Endothelial cell of umbilical vein (primary cell): Measurements from ENCODE around the gene KLLN. TPM values are rescaled to one million over a fixed set of nuclear protein-coding genes. Genes with fewer than 3 reads are reported as not detected.

Source experiments
- BruUV-seq: library from RNA; stranded (reverse); fragments of 400-500 nt; replicated peaks from 2 replicates; lab custom pipeline; 2021; lab: Mats Ljungman, UMichigan
- CTCF ChIA-PET: fragments of 300-600, 350-600 bp; sonication (Branson Sonifier 250); formaldehyde crosslinking; loops from one replicate; lab custom pipeline; 2021; ENCODE audit warnings: antibody characterized with exemption, inconsistent platforms; lab: Charles Lee
- POLR2A ChIA-PET: fragments of 300-600, 350-600 bp; sonication (Branson Sonifier 250); formaldehyde crosslinking; loops from one replicate; lab custom pipeline; 2021; ENCODE audit warnings: antibody characterized with exemption, inconsistent platforms; lab: Charles Lee
- DNase-seq: peaks from one replicate; pipeline ENCODE4 v3.0.0-alpha.2; 2011; ENCODE audit warnings: low read depth, low spot score
- FAIRE-seq: peaks from 2 replicates; lab custom pipeline; 2011; peaks lifted over from hg19 to GRCh38; lab: Jason Lieb, UNC
- H2AFZ ChIP-seq: 2 replicates; pipeline ENCODE4 v1.6.0; 2012; ENCODE audit warnings: low read depth, low read length, control low read depth, inconsistent platforms
- H3K27ac ChIP-seq: 2 replicates; pipeline ENCODE4 v1.5.1; 2011; ENCODE audit warnings: low read depth, mild to moderate bottlenecking, control low read depth, low read length, moderate library complexity; ENCODE audit not compliant: insufficient read depth
- H3K27me3 ChIP-seq, 2 experiments: 2 replicates each; pipeline versions ENCODE4 v1.6.0 to v1.6.1; 2011; ENCODE audit warnings: low read length in 2 of 2, mixed read lengths in 1 of 2; ENCODE audit not compliant: control insufficient read depth in 2 of 2, insufficient read depth in 2 of 2
- H3K36me3 ChIP-seq, 2 experiments: 2 replicates in 1 of 2; 3 replicates in 1 of 2; pipeline ENCODE4 v1.5.1; 2011; ENCODE audit warnings: low read length in 2 of 2, mild to moderate bottlenecking in 1 of 2, moderate library complexity in 1 of 2; ENCODE audit not compliant: control insufficient read depth in 2 of 2, insufficient read depth in 2 of 2; ENCODE audit errors: extremely low read depth in 1 of 2
- H3K4me1 ChIP-seq: 3 replicates; pipeline ENCODE4 v1.5.1; 2011; ENCODE audit warnings: mild to moderate bottlenecking, low read length; ENCODE audit not compliant: control insufficient read depth, insufficient read depth; ENCODE audit errors: extremely low read depth
- H3K4me2 ChIP-seq: 2 replicates; pipeline ENCODE4 v1.6.1; 2011; ENCODE audit warnings: low read length, control low read depth, mixed read lengths; ENCODE audit not compliant: insufficient read depth
- H3K4me3 ChIP-seq, 3 experiments: fragments of 200-600 bp in 1 of 3; sonication (generic), shearing (Covaris generic) in 1 of 3; replicated peaks in 1 of 3; 2 replicates each; pipeline ENCODE4 v1.5.1; 2011 to 2016; ENCODE audit warnings: control low read depth in 3 of 3, low read length in 3 of 3, mild to moderate bottlenecking in 2 of 3, inconsistent platforms in 1 of 3, low read depth in 1 of 3, moderate library complexity in 1 of 3; ENCODE audit not compliant: insufficient read depth in 1 of 3
- H3K79me2 ChIP-seq: 2 replicates; pipeline ENCODE4 v1.6.0; 2012; ENCODE audit warnings: low read length, inconsistent platforms; ENCODE audit not compliant: control insufficient read depth, insufficient read depth
- H3K9ac ChIP-seq: replicated peaks from 2 replicates; pipeline ENCODE3; 2011; ENCODE audit warnings: low read length, control low read depth; ENCODE audit not compliant: insufficient read depth; ENCODE audit errors: extremely low read depth
- H3K9me1 ChIP-seq: replicated peaks from 3 replicates; pipeline ENCODE4 v1.6.0; 2011; ENCODE audit warnings: mild to moderate bottlenecking, low read length; ENCODE audit not compliant: control insufficient read depth, insufficient read depth; ENCODE audit errors: extremely low read depth
- H3K9me3 ChIP-seq: replicated peaks from 2 replicates; pipeline ENCODE4 v1.5.1; 2012; ENCODE audit warnings: low read length, inconsistent platforms; ENCODE audit not compliant: control insufficient read depth, insufficient read depth
- H4K20me1 ChIP-seq: replicated peaks from 2 replicates; pipeline ENCODE3; 2011; ENCODE audit warnings: mild to moderate bottlenecking, low read length; ENCODE audit not compliant: control insufficient read depth, insufficient read depth; ENCODE audit errors: extremely low read depth
- CTCF ChIP-seq, 2 donors: IDR thresholded peaks; 1 replicate in 1 of 2; 2 replicates in 1 of 2; pipeline ENCODE4 v1.5.1; 2011; ENCODE audit warnings: low read length in 2 of 2, mild to moderate bottlenecking in 2 of 2, moderate library complexity in 2 of 2, control low read depth in 1 of 2, inconsistent platforms in 1 of 2, low read depth in 1 of 2; ENCODE audit not compliant: insufficient read depth in 1 of 2; ENCODE audit errors: extremely low read depth in 1 of 2
- EZH2 ChIP-seq: IDR thresholded peaks from 2 replicates; pipeline ENCODE4 v1.6.1; 2012; ENCODE audit warnings: borderline replicate concordance, low read depth, mild to moderate bottlenecking, moderate library complexity, low read length, inconsistent platforms; ENCODE audit not compliant: severe bottlenecking
- FOS ChIP-seq: IDR thresholded peaks from 2 replicates; pipeline ENCODE4 v1.6.1; 2011; ENCODE audit warnings: mild to moderate bottlenecking, low read length, moderate library complexity, borderline replicate concordance; ENCODE audit not compliant: insufficient read depth
- GATA2 ChIP-seq: IDR thresholded peaks from 2 replicates; pipeline ENCODE4 v1.7.0; 2011; ENCODE audit warnings: low read depth, mild to moderate bottlenecking, moderate library complexity, mixed read lengths, low read length; ENCODE audit not compliant: insufficient read length, insufficient read depth
- JUN ChIP-seq: IDR thresholded peaks from 2 replicates; pipeline ENCODE4 v1.6.1; 2011; ENCODE audit warnings: borderline replicate concordance, low read depth; ENCODE audit not compliant: insufficient read length, insufficient read depth
- MAX ChIP-seq: IDR thresholded peaks from 2 replicates; pipeline ENCODE4 v1.6.1; 2011; ENCODE audit not compliant: insufficient read depth, insufficient read length
- MYC ChIP-seq: IDR thresholded peaks from one replicate; pipeline ENCODE4 v1.6.1; 2011; ENCODE audit warnings: mild to moderate bottlenecking, low read depth, low read length
- POLR2A ChIP-seq: IDR thresholded peaks from 2 replicates; pipeline ENCODE4 v1.6.1; 2012; ENCODE audit warnings: low read depth, mild to moderate bottlenecking, control low read depth, low read length
- POLR2AphosphoS5 ChIP-seq: IDR thresholded peaks from 2 replicates; pipeline ENCODE4 v1.6.1; 2012; ENCODE audit warnings: low read depth, mild to moderate bottlenecking, control low read depth, low read length, moderate library complexity; ENCODE audit not compliant: insufficient read depth
- dilution Hi-C: fragments of 300-500 bp; cut with MboI; formaldehyde crosslinking; loops from one replicate; pipeline ENCODE4 v1.15.0; 2019; ENCODE audit warnings: low sequenced_read_pairs; ENCODE audit not compliant: extremely low pct_ligation_motif_present
- intact Hi-C: fragments of 100-400 bp; cut with micrococcal nuclease; formaldehyde crosslinking; loops from one replicate; pipeline ENCODE4 v1.10.0; 2022
- polyA plus RNA-seq, 4 experiments: library from polyadenylated mRNA; depleted of rRNA in 3 of 4; stranded (reverse) in 3 of 4; unstranded in 1 of 4; fragments of >200 nt; gene quantifications; 2 replicates each; pipeline versions ENCODE4 v1.2.1 to v1.2.3, GENCODE V29; 2011 to 2012; ENCODE audit warnings: missing spikeins in 1 of 4
- total RNA-seq: library from RNA; stranded (reverse); gene quantifications from 2 replicates; pipeline ENCODE4 v1.2.3, GENCODE V29; 2021

KLLN gene
- total and polyA plus RNA-seq, 2 donors (not counting 3 experiments of a cell fraction or from before 2014, with no cell fraction given): 0.14 to 0.31 TPM

- no peak overlapping the region for H3K27ac ChIP-seq
- no peak for DNase-seq
- no peak overlapping the region for H3K9ac ChIP-seq
- TF ChIP-seq MAX: no peak
- TF ChIP-seq JUN: no peak
- no peak for TF ChIP-seq FOS
- no peak for TF ChIP-seq GATA2
- no peak for TF ChIP-seq CTCF (IDR thresholded peaks at IDR 0.05; ENCODE audit: extremely low read depth in 1 of 2, insufficient read depth in 1 of 2, low read depth in 1 of 2, low read length in 2 of 2)
- TF ChIP-seq POLR2A: no peak
- no peak for TF ChIP-seq MYC
- TF ChIP-seq EZH2: no peak
- no peak for TF ChIP-seq POLR2AphosphoS5
- no peaks in the 10 kb centered on the region for H3K27me3 ChIP-seq
- no peaks in the 10 kb centered on the region for H3K9me3 ChIP-seq
- no TSS peak for BruUV-seq
- H3K79me2 ChIP-seq: peaks cover 65% of the 10 kb centered on the region
- dilution Hi-C loops (no loop called here), intact Hi-C loops (no loop called here)
- no peak overlapping the region for H2AFZ ChIP-seq
- H3K4me1 ChIP-seq: no peaks in the 10 kb centered on the region
- no peak overlapping the region for H3K4me2 ChIP-seq
- no peak for FAIRE-seq
- no peak overlapping the region for H3K4me3 ChIP-seq
- ChIA-PET POLR2A (no interaction called here), CTCF (no interaction called here)
- H3K36me3 ChIP-seq: peaks cover 0 to 3% of the 10 kb centered on the region in 2 experiments
- H4K20me1 ChIP-seq: peaks cover 8% of the 10 kb centered on the region
- no peaks in the 10 kb centered on the region for H3K9me1 ChIP-seq
Measured at GRCh38 chr10:87887548-87888289, 24.4 kb upstream of the KLLN start.
